ENCODE results near the gene DAW1.

Gene DAW1

DNA sequence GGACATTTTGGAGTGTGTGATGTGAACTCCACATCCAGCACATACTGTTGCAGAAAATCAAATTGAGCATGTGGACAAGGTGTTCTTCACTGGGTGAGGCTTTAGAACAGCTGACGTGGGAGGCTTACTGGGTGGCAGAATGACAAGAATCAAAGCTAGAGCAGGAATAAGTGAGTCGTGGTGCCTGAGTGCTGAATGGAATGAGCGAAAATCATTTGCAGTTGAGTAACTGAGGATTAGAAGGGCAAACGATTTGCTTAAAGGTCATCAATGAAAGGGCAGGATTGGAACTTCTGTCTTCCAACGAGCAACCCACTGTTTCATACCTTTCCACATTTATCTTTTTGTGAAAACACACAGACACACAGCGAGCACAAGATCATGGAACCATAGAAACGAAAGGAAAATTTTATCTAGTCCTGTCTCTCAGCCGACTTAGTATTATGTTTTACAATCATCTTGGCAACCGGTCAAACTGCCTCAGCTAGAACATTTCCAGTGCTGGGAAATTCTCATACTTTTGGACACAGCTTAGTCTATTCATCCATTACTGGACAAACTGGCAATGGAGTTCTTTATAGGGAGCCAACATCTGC is 7.2 kb upstream of the DAW1 start:
- H3K4me2 ChIP-seq (ENCODE audit: low read length): no peak overlapping the region
- no peaks in the 10 kb centered on the region for H3K79me2 ChIP-seq (ENCODE audit: control insufficient read depth, low read length)
- H3K27me3 ChIP-seq (ENCODE audit: control insufficient read depth, low read length): no peaks in the 10 kb centered on the region; the same call in 1 of the 2 replicates
- H4K20me1 ChIP-seq (ENCODE audit: control insufficient read depth, insufficient read depth, low read depth, low read length): no peaks in the 10 kb centered on the region
- H3K4me3 ChIP-seq (ENCODE audit: low read length): no peak overlapping the region
- no peak overlapping the region for H3K27ac ChIP-seq (ENCODE audit: low read depth, low read length)
- no peaks in the 10 kb centered on the region for H3K9me2 ChIP-seq (replicated peaks; ENCODE audit: control insufficient read depth, low read length)
- no peaks in the 10 kb centered on the region for H3K9me3 ChIP-seq (ENCODE audit: control insufficient read depth, insufficient read depth, low read length)
- no peak for TF ChIP-seq EZH2phosphoT487 (IDR thresholded peaks at IDR 0.05; ENCODE audit: borderline replicate concordance, low read length)
- TF ChIP-seq, protein P1, sequence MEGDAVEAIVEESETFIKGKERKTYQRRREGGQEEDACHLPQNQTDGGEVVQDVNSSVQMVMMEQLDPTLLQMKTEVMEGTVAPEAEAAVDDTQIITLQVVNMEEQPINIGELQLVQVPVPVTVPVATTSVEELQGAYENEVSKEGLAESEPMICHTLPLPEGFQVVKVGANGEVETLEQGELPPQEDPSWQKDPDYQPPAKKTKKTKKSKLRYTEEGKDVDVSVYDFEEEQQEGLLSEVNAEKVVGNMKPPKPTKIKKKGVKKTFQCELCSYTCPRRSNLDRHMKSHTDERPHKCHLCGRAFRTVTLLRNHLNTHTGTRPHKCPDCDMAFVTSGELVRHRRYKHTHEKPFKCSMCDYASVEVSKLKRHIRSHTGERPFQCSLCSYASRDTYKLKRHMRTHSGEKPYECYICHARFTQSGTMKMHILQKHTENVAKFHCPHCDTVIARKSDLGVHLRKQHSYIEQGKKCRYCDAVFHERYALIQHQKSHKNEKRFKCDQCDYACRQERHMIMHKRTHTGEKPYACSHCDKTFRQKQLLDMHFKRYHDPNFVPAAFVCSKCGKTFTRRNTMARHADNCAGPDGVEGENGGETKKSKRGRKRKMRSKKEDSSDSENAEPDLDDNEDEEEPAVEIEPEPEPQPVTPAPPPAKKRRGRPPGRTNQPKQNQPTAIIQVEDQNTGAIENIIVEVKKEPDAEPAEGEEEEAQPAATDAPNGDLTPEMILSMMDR (IDR thresholded peaks at IDR 0.05; ENCODE audit: low read depth, low read length, poor library complexity, severe bottlenecking): no peak
- no peaks in the 10 kb centered on the region for H3K4me1 ChIP-seq (ENCODE audit: control insufficient read depth, low read length)
- no peaks in the 10 kb centered on the region for H3K36me3 ChIP-seq (ENCODE audit: control insufficient read depth, low read length)
- no peaks in the 10 kb centered on the region for H3F3A ChIP-seq (ENCODE audit: control insufficient read depth, insufficient read depth)

DNA sequence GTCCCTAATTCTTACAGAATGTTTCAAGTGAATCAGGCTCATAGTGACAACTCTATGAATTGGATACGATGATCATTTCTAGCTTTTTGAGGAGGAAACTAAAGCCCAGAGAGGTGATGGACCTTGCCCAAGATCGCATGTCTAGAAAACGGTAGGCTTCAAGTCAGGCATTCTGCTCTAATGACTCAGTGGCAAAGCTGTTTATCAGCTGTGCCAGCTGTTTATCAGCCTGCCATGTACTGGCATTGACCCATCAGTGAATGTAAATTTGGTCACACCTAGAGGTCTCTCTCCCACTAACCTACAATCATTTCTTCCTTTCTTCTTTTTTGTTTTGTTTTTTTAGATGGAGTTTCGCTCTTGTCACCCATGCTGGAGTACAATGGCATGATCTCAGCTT is 6.1 kb upstream of the DAW1 start:
- TF ChIP-seq, protein P1 (IDR thresholded peaks at IDR 0.05; ENCODE audit: low read depth, low read length, poor library complexity, severe bottlenecking): no peak
- TF ChIP-seq EZH2phosphoT487 (IDR thresholded peaks at IDR 0.05; ENCODE audit: borderline replicate concordance, low read length): no peak
- Histone ChIP-seq H3F3A (ENCODE audit: control insufficient read depth, insufficient read depth) (no peaks in the 10 kb centered on the region), H4K20me1 (ENCODE audit: control insufficient read depth, insufficient read depth, low read depth, low read length) (no peaks in the 10 kb centered on the region), H3K27me3 (ENCODE audit: control insufficient read depth, low read length) (no peaks in the 10 kb centered on the region; the same call in 1 of the 2 replicates), H3K9me2 (replicated peaks; ENCODE audit: control insufficient read depth, low read length) (no peaks in the 10 kb centered on the region), H3K4me1 (ENCODE audit: control insufficient read depth, low read length) (no peaks in the 10 kb centered on the region), H3K27ac (ENCODE audit: low read depth, low read length) (no peak overlapping the region), H3K4me3 (ENCODE audit: low read length) (no peak overlapping the region), H3K4me2 (ENCODE audit: low read length) (no peak overlapping the region), H3K79me2 (ENCODE audit: control insufficient read depth, low read length) (no peaks in the 10 kb centered on the region), H3K36me3 (ENCODE audit: control insufficient read depth, low read length) (no peaks in the 10 kb centered on the region), H3K9me3 (ENCODE audit: control insufficient read depth, insufficient read depth, low read length) (no peaks in the 10 kb centered on the region)

DNA sequence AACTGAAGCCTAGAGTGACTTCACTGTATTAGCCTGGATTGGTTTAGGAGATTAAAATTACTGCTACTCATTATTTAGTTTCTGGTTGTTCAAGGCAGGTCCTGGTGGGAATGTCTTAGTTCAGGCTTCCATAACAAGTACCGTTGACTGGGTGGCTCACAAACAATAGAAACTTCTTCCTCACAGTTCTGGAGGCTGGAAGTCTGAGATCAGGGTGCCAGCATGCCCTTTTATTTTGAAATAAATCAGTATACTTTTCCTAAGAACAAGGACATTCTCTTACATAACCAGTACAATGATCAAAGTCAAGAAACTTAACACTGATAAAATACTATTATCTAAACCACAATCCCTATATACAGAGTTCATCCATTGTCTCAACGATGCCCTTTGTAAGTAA is 4.0 kb upstream of the DAW1 start:
- Histone ChIP-seq H3K79me2 (ENCODE audit: control insufficient read depth, low read length) (no peaks in the 10 kb centered on the region), H3K4me2 (ENCODE audit: low read length) (no peak overlapping the region), H4K20me1 (ENCODE audit: control insufficient read depth, insufficient read depth, low read depth, low read length) (no peaks in the 10 kb centered on the region), H3K9me3 (ENCODE audit: control insufficient read depth, insufficient read depth, low read length) (no peaks in the 10 kb centered on the region), H3K27me3 (ENCODE audit: control insufficient read depth, low read length) (no peaks in the 10 kb centered on the region; the same call in 1 of the 2 replicates), H3K4me3 (ENCODE audit: low read length) (no peak overlapping the region), H3K36me3 (ENCODE audit: control insufficient read depth, low read length) (no peaks in the 10 kb centered on the region), H3F3A (ENCODE audit: control insufficient read depth, insufficient read depth) (no peaks in the 10 kb centered on the region), H3K27ac (ENCODE audit: low read depth, low read length) (no peak overlapping the region), H3K4me1 (ENCODE audit: control insufficient read depth, low read length) (no peaks in the 10 kb centered on the region), H3K9me2 (replicated peaks; ENCODE audit: control insufficient read depth, low read length) (no peaks in the 10 kb centered on the region)
- TF ChIP-seq, protein P1 (IDR thresholded peaks at IDR 0.05; ENCODE audit: low read depth, low read length, poor library complexity, severe bottlenecking): no peak
- no peak for TF ChIP-seq EZH2phosphoT487 (IDR thresholded peaks at IDR 0.05; ENCODE audit: borderline replicate concordance, low read length)
